Keratinocyte (primary cell): ENCODE data around the gene KLC3.

Experiments
- EZH2 ChIP-seq: IDR thresholded peaks from one replicate; pipeline ENCODE4 v1.6.1; 2012; ENCODE audit warnings: inconsistent platforms, mild to moderate bottlenecking, low read length, moderate library complexity
- TF ChIP-seq, protein P1 (sequence below), 3 experiments: IDR thresholded peaks in 1 of 3; conservative IDR thresholded peaks in 1 of 3; optimal IDR thresholded peaks in 1 of 3; 2 replicates in 2 of 3; 3 replicates in 1 of 3; pipeline versions ENCODE3 to v1.5.1; 2011; ENCODE audit warnings: low read length in 3 of 3, mild to moderate bottlenecking in 3 of 3, moderate library complexity in 2 of 3, control low read depth in 1 of 3, inconsistent platforms in 1 of 3; ENCODE audit not compliant: insufficient read depth in 2 of 3; ENCODE audit errors: extremely low read depth in 1 of 3

GRCh38 chr19:45340232-45340898 lies at the start of gene KLC3:
- TF ChIP-seq, protein P1, sequence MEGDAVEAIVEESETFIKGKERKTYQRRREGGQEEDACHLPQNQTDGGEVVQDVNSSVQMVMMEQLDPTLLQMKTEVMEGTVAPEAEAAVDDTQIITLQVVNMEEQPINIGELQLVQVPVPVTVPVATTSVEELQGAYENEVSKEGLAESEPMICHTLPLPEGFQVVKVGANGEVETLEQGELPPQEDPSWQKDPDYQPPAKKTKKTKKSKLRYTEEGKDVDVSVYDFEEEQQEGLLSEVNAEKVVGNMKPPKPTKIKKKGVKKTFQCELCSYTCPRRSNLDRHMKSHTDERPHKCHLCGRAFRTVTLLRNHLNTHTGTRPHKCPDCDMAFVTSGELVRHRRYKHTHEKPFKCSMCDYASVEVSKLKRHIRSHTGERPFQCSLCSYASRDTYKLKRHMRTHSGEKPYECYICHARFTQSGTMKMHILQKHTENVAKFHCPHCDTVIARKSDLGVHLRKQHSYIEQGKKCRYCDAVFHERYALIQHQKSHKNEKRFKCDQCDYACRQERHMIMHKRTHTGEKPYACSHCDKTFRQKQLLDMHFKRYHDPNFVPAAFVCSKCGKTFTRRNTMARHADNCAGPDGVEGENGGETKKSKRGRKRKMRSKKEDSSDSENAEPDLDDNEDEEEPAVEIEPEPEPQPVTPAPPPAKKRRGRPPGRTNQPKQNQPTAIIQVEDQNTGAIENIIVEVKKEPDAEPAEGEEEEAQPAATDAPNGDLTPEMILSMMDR (optimal IDR thresholded peaks at IDR 0.05 in 1 of 3, IDR thresholded peaks at IDR 0.05 in 1 of 3, conservative IDR thresholded peaks at IDR 0.05 in 1 of 3; ENCODE audit: extremely low read depth in 1 of 3, insufficient read depth in 2 of 3, low read length in 3 of 3): no peak
- no peak for TF ChIP-seq EZH2
